COLO829 (cell line): Measurements from ENCODE around the gene TLCD5.
A peak's percentile ranks its signal among the peaks of the same experiment; 100 is the strongest.

Experiments used
- DNase-seq: peaks from one replicate; pipeline ENCODE4 v3.0.0; 2012; ENCODE audit warnings: low spot score

TLCD5 gene

DNA sequence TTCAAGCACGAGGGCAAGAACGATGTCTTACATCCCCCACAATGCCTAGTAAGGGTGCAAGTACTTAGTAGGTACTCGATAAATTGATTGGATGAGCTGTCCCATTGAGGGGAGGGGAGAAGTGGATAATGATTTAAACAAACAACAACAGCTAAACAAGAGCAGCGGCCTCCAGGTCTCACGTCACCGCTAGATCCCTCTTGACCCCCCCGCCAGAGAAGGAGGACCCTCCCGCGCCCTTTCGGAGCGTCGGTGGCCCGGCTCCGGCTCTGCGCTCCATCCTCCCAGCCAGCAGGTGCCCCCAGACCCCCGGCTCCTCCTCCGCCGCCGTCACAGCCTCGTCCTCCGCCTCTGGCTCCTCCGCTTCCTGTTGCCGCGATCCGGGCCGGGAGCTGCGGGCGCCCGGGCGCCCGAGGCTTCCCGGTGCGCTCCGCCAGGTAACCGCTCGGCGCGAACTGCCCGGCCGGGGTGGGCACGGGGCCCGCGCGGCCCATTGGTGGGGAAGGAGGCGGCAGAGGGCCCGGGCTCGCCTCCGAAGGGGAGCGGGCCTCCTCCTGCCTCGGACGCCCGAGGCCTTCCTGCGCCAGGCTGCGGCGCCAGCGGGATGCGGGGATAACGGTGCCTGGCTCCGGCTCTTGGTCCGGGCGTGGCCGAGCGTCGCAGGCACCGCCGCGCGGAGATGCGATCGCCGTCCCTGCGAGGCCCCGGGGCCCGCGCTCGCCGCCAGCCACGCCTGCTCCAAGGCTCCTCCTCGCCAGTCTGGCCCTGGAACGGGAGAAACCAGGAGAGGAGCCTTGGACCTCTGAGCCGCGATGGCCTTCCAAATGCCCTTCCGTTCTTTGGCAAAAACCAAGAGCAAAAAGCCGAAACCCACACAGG lies at the start of gene TLCD5:
Gene TLCD5 (plus strand): TSS at position 368 of the 879 bp plus-strand sequence. CDS start 2,143 bp downstream, outside the sequence.
- no peak for DNase-seq

DNA sequence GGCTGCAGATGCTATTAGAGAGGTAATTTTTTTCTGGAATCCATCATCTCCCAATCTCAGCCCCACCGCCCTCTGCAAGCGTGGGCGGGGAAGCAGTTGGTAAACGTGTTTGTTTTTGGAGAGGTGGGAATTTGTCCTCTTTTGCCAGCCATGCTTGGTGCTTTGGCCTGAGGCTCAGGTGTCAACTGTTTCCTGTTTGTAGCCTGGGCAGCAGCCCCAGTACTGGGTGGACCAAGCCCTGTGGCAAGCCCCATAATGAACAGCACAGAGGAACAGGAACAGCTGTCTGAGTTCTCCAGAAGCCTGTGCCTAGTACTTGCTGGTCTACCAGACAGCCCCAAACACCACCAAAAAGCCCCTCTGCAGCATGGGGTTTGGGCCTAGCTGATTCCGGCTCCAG lies 45.6 kb upstream of the TLCD5 start:
- no peak for DNase-seq

GRCh38 chr11:120280600-120281051 lies 44.5 kb upstream of the TLCD5 start:
- no peak for DNase-seq

- DNase-seq = no peak
These were observed 43.8 kb upstream of the TLCD5 start for GRCh38 chr11:120281143-120281795.

DNA sequence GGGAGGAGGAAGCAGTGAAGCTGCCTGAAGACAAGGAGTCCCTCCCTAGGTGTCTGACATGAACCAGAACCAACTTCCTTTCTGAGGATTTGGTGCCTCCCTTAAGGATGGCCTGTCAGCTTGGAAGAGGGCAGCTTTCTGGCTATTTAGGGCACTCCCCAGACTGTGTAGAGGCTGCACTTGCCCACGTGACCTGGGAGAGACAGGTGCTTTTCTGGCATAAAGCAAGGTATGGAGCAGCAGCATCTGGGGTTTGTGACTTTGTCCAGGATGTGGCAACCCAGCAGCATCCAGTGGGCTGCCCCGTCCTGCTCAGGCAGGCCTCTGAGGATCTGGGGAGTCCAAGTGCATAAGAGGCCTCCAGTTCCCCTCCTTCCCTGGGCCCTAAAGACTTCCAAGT lies 42.0 kb upstream of the TLCD5 start:
- DNase-seq = no peak

- DNase-seq = no peak
These were observed 40.8 kb upstream of the TLCD5 start for GRCh38 chr11:120284272-120284671.

GRCh38 chr11:120285256-120285655 lies 39.8 kb upstream of the TLCD5 start:
- DNase-seq = no peak

- DNase-seq = no peak
These were observed 37.1 kb upstream of the TLCD5 start for GRCh38 chr11:120288021-120288420.

DNA sequence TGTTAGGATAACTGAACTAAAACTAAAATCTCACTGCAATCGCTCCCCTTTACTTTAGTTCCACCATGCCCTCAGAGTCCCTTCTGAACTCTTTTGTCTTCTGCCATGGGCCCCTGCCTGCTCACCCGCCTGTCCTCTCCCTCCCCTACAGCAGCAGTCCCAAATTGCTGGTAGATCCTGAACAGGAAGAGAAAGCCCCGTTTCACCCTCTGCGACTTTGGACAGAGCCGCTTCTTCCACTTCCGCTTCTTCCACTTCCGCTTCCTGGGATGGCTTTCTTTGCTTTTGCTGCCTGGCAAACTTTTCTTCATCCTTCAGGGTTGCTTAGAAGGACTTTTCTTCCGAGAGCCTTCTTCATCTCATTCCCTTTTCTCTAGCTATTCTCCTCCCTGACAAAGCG lies 35.7 kb upstream of the TLCD5 start:
- DNase-seq = no peak

- DNase-seq = no peak
These were observed 34.1 kb upstream of the TLCD5 start for GRCh38 chr11:120290956-120291355.

DNA sequence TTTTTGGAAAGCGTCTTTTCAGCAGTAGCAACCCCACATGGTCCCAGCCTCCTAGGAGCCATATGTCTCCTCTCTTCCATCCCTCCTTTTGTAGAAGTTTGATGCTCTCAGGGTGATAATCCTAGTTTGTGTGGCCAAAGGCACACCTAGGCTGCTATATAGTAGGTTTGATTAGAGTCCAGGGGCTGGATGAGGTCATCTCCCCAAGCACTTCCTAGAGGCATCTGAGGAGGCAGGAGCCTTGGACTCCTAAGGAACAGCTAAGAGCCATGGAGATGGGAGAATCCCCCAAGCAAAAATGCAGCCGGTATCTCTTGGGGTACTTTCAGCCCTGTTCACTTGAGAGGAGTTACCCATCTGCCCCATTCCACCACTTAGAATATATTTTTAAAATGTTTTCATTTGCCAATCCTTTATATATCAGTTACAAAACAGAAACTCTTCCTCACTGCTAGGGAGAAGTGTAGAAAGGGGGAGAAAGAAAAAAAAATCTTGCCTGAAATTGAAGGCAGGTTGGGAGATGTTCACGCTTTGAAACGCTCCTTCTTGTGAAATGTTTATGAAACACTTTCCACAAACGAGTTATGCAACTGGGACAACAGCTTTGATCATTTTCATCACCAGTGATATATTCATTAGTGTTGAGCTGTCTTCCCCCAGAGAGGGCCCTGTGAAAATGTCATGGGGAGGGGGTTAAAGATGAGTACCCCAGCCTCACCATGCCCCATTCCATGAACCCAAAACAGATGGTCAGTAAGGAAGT lies 31.9 kb upstream of the TLCD5 start:
- no peak for DNase-seq

DNA sequence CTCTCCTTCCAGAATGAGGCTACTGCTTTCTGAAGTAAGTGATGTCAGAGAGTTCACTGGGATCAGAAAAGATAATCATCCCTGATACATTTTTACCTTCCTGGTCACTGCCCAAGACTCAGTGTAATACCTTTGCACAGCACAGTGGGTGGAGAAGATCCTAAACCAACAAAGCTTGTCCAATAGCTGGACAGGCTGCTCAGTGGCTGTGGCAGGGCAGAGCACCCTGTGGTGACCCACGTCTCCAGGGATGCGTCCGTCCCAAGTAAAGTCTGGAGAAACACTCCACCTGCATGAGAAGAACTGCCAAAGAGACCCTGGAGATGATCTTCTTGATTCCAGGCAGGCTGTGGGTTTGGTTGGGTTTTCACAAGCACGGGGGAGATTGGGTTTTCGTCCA lies 31.0 kb upstream of the TLCD5 start:
- no peak for DNase-seq

DNA sequence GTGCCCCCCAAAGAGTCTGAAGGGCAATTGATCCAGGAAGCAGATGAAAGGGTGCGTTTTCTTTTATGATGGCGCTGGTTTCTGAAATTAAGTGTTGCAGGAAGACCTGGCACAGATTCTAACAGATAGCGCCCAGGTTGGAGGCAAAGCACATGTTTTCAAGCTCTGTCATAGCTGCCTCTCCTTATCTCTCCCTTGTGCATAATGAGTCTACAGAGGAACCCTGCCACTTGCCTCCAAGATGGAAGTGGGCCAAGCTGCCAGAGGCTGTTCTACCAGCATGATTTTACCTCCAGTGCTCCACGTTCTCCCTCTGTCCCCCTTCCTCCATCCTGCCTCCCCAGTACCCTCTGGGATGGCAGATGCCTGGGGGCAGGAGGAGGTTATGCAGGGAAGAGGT lies 30.0 kb upstream of the TLCD5 start:
- no peak for DNase-seq

- no peak for DNase-seq
These were observed 28.5 kb upstream of the TLCD5 start for GRCh38 chr11:120296554-120296953.

GRCh38 chr11:120298461-120298860 lies 26.6 kb upstream of the TLCD5 start:
- no peak for DNase-seq

- no peak for DNase-seq
These were observed 22.9 kb upstream of the TLCD5 start for GRCh38 chr11:120302001-120302805.

GRCh38 chr11:120303004-120303637 lies 22.0 kb upstream of the TLCD5 start:
- DNase-seq = peak; percentile 88

GRCh38 chr11:120304526-120304925 lies 20.6 kb upstream of the TLCD5 start:
- DNase-seq = no peak

DNA sequence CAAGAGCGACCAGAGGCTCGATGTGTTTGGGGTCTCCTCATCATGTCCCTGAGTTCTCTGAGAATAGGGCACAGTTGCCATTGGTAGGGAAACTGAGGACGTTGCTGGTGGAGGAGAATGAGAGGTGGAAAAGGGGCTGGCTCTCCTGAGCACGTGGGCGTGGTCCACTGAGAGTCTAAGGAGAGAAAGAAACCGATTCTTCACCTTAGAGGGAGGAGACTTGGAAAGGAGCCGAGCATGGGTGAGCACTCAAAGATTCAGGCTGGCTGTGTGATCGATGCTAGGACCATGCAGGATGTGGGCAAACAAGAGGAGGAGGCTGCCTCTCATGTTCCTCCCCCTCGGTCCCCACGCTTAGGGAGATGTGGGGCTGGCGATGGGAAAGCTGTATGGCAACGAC lies 19.8 kb upstream of the TLCD5 start:
- no peak for DNase-seq

- peak; percentile 56 for DNase-seq
These were observed 18.4 kb upstream of the TLCD5 start for GRCh38 chr11:120306519-120307242.

DNA sequence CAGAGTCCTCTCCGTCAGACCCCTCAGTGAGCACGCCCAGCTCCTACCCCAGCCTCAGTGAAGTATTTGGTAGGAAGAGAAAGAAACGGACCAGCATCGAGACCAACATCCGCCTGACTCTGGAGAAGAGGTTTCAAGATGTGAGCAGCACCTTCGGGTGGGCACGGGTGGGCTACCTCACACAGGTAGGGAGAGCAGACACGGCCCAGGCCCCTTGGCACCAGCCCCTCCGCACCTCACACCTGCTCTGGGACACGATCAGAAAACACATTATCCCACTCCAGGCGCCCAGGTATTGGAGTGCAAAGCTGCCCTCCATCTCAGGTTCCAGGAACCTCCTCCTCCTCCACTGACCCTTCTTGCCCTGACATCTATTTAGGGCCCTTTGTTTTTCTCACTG lies 17.6 kb upstream of the TLCD5 start:
- DNase-seq = no peak
